OCI-M2 (cell line): ENCODE measurements around the gene UBA6.

ENCODE experiments used
- DNase-seq: peaks from one replicate; lab custom pipeline; 2025; ENCODE audit not compliant: unreplicated experiment; lab: John Stamatoyannopoulos, UW

Gene UBA6

GRCh38 chr4:67581208-67581857, 119.6 kb downstream of the UBA6 start:
- no peak for DNase-seq

GRCh38 chr4:67580577-67580976, 120.4 kb downstream of the UBA6 start:
- DNase-seq = no peak

- DNase-seq = no peak
Observed at GRCh38 chr4:67576538-67576937, 124.4 kb downstream of the UBA6 start.

GRCh38 chr4:67576059-67576466, 124.9 kb downstream of the UBA6 start:
- DNase-seq = no peak

GRCh38 chr4:67575232-67576058, 125.5 kb downstream of the UBA6 start:
- DNase-seq = no peak

GRCh38 chr4:67573193-67573592, 127.8 kb downstream of the UBA6 start:
- DNase-seq = no peak

GRCh38 chr4:67571975-67572374, 129.0 kb downstream of the UBA6 start:
- no peak for DNase-seq

GRCh38 chr4:67570537-67570936, 130.4 kb downstream of the UBA6 start:
- no peak for DNase-seq

- no peak for DNase-seq
Observed at GRCh38 chr4:67568820-67569219, 132.1 kb downstream of the UBA6 start.

GRCh38 chr4:67566335-67566734, 134.6 kb downstream of the UBA6 start:
- DNase-seq = no peak

- DNase-seq = no peak
Observed at GRCh38 chr4:67565284-67565683, 135.7 kb downstream of the UBA6 start.
